Gastroesophageal sphincter (tissue), 3 donors: ENCODE data around the gene KIFC3.

ENCODE experiments used
- EP300 ChIP-seq: sonication (generic); formaldehyde crosslinking; IDR thresholded peaks from one replicate; pipeline ENCODE4 v1.6.1; 2017; ENCODE audit warnings: antibody characterized with exemption, mild to moderate bottlenecking
- POLR2A ChIP-seq, 2 donors: fragments of 450-650 bp; IDR thresholded peaks; one replicate each; pipeline ENCODE4 v1.6.1; 2017; ENCODE audit warnings: antibody characterized with exemption in 2 of 2, mild to moderate bottlenecking in 2 of 2, moderate library complexity in 1 of 2
- POLR2AphosphoS5 ChIP-seq: sonication (generic); formaldehyde crosslinking; IDR thresholded peaks from one replicate; pipeline ENCODE4 v1.6.1; 2017; ENCODE audit warnings: antibody characterized with exemption
- TF ChIP-seq, protein P1 (sequence below), 4 experiments: fragments of 200-600 bp in 2 of 4; fragments of 450-650 bp in 2 of 4; sonication (generic) in 1 of 4; IDR thresholded peaks; one replicate each; pipeline ENCODE4 v1.5.1; 2017 to 2019; ENCODE audit warnings: antibody characterized with exemption in 4 of 4, mild to moderate bottlenecking in 2 of 4, moderate library complexity in 2 of 4

DNA sequence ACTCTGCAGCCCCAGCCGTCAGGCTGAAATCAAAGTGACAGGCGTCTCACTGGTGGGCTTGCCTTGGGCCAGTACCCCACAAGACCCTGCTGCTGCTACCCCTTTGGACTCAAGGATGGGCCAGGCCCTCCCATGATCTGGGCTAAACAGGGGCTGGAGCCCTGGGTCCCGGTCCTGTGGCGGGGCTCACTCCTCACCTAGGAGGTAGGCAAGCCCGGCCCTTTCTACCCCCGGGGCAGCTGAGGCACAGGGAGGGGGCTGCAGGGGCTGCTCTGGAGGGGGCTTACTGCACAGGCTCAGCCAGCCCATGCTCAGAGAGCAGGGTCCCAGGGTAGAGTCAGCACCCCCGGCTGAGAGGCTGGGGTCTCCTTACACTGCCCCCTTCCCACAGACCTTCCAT is 43.2 kb downstream of the KIFC3 start:
- TF ChIP-seq, protein P1, sequence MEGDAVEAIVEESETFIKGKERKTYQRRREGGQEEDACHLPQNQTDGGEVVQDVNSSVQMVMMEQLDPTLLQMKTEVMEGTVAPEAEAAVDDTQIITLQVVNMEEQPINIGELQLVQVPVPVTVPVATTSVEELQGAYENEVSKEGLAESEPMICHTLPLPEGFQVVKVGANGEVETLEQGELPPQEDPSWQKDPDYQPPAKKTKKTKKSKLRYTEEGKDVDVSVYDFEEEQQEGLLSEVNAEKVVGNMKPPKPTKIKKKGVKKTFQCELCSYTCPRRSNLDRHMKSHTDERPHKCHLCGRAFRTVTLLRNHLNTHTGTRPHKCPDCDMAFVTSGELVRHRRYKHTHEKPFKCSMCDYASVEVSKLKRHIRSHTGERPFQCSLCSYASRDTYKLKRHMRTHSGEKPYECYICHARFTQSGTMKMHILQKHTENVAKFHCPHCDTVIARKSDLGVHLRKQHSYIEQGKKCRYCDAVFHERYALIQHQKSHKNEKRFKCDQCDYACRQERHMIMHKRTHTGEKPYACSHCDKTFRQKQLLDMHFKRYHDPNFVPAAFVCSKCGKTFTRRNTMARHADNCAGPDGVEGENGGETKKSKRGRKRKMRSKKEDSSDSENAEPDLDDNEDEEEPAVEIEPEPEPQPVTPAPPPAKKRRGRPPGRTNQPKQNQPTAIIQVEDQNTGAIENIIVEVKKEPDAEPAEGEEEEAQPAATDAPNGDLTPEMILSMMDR (IDR thresholded peaks at IDR 0.05) = no peak
- TF ChIP-seq POLR2A (IDR thresholded peaks at IDR 0.05) (no peak), EP300 (no peak), POLR2AphosphoS5 (no peak)
